Muscle layer of colon (tissue), 2 donors: ENCODE data around the gene FAM78A.

Experiments
- H3K27ac ChIP-seq: one replicate; pipeline ENCODE4 v1.7.0; 2013; ENCODE audit warnings: low read depth, mild to moderate bottlenecking, low read length, moderate library complexity
- H3K27me3 ChIP-seq, 2 donors: one replicate each; pipeline ENCODE4 v1.7.0; 2013; ENCODE audit warnings: low read length in 2 of 2, mild to moderate bottlenecking in 2 of 2; ENCODE audit not compliant: insufficient read depth in 2 of 2, control insufficient read depth in 1 of 2
- H3K36me3 ChIP-seq: one replicate; pipeline ENCODE4 v1.7.0; 2013; ENCODE audit warnings: mild to moderate bottlenecking, low read length; ENCODE audit not compliant: insufficient read depth
- H3K4me1 ChIP-seq: one replicate; pipeline ENCODE4 v1.7.0; 2013; ENCODE audit warnings: mild to moderate bottlenecking, low read length; ENCODE audit not compliant: insufficient read depth
- H3K4me3 ChIP-seq, 2 donors: one replicate each; pipeline ENCODE4 v1.7.0; 2013; ENCODE audit warnings: low read length in 2 of 2, low read depth in 1 of 2, mild to moderate bottlenecking in 1 of 2, moderate library complexity in 1 of 2
- H3K9ac ChIP-seq: one replicate; pipeline ENCODE4 v1.7.0; 2013; ENCODE audit warnings: low read length
- H3K9me3 ChIP-seq: one replicate; pipeline ENCODE4 v1.7.0; 2013; ENCODE audit warnings: mild to moderate bottlenecking, low read length
- donor health status: abdominal sarcoma.
- donor health status: Adenocarcinoma of cecum.

Gene FAM78A

DNA sequence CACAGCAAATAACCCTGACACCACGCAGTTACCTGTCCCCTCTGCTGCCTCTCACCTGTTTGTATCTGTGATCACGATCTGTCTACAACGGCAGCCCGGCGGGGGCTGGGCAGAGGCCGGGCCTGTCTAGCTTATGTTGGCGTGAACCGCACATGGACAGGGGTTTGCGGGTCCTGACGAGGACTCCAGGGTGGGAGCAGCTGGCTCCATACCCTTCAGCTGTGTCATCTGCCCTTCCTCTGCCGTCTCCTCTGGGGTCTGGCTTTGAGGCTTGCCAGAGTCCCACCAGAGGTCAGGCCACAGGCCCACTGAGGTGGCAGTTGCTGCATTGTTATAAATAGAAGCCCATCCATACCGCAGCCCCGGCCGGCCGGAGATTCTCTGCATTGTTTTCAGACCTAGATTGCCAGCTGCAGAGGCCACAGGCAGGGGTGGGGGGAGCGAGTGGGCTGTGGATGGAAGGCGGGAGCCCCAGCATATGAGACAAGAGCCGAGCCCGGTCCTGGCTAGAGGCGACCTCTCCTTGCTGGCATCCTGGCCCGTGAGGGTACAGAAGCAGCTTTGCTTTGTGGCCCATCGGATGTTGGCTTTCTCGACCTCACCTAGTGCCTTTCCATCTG, 37.8 kb downstream of the FAM78A start:
- Histone ChIP-seq H3K9me3 (no peaks in the 10 kb centered on the region), H3K27ac (no peak overlapping the region), H3K27me3 (no peaks in the 10 kb centered on the region), H3K4me1 (peaks cover 12% of the 10 kb centered on the region), H3K9ac (no peak overlapping the region), H3K36me3 (peaks cover 9% of the 10 kb centered on the region), H3K4me3 (peak overlapping the region in 1 of 2 donors; percentile 33)

DNA sequence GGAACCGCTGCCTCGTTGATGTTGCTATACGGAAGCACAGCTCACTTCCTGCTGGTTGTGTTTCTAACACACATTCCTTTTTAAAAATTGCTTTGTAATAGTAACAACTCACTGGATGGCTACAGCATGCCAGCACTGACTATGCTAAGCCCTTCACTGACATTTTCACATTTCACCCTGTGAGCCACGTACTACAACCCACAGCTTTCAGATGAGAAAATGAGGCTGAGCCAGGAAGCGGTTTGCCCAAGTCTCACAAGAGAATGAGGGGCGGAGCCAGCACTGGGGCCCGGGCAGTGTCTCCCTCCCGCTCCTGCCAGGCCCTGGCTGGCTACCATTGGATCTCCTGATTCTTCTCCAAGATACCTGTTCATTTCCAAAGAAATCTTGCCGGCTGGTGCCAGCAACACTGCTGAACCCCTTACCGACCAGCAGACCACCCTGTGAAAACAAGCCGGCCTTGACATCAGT, 38.3 kb downstream of the FAM78A start:
- no peaks in the 10 kb centered on the region for H3K27me3 ChIP-seq
- peaks cover 12% of the 10 kb centered on the region for H3K4me1 ChIP-seq
- no peak overlapping the region for H3K9ac ChIP-seq
- no peaks in the 10 kb centered on the region for H3K9me3 ChIP-seq
- H3K27ac ChIP-seq, result no peak overlapping the region
- peak overlapping the region in 1 of 2 donors; percentile 33 for H3K4me3 ChIP-seq
- peaks cover 12% of the 10 kb centered on the region for H3K36me3 ChIP-seq

DNA sequence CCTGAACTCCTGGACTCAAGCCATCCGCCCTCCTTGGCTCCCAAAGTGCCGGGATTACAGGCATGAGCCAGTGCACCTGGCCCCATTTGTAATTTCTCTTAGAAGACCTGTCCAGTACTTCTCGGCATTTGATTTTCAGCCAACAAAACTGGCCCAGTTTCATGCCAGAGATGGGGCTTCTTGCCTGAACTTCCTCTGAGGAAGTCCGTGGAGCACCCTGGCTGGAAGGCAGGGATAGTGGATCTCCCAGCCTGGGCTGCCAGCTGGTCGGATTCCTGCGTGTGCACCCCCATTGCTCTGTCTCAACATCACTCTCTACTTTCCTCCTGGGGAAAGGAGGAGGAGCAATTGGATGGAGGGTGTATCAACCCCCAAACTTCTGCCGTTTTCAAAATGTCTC, 39.0 kb downstream of the FAM78A start:
- Histone ChIP-seq H3K27me3 (no peaks in the 10 kb centered on the region), H3K27ac (no peak overlapping the region), H3K4me1 (peaks cover 12% of the 10 kb centered on the region), H3K36me3 (peaks cover 16% of the 10 kb centered on the region), H3K4me3 (no peak overlapping the region), H3K9me3 (no peaks in the 10 kb centered on the region), H3K9ac (no peak overlapping the region)

DNA sequence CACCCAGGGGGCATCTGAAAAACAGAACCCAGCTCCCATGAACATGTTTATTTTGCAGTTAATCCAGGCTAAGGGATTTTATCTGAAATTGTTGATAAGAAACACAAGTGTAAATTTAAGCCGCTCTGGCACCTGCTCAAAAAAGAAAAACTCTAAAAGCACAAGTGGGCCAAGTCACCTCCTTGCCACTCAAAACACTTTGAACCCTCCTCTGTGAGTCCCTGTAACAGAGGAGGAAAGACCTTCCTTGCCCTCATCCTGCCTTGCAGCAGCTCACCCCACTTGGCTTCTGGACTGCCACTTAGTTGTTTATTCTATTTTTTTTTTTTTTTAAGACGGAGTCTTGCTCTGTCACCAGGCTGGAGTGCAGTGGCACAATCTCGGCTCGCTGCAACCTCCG, 39.5 kb downstream of the FAM78A start:
- Histone ChIP-seq H3K4me3 (no peak overlapping the region), H3K9ac (no peak overlapping the region), H3K27me3 (no peaks in the 10 kb centered on the region), H3K9me3 (no peaks in the 10 kb centered on the region), H3K36me3 (peaks cover 21% of the 10 kb centered on the region), H3K4me1 (peaks cover 12% of the 10 kb centered on the region), H3K27ac (no peak overlapping the region)

DNA sequence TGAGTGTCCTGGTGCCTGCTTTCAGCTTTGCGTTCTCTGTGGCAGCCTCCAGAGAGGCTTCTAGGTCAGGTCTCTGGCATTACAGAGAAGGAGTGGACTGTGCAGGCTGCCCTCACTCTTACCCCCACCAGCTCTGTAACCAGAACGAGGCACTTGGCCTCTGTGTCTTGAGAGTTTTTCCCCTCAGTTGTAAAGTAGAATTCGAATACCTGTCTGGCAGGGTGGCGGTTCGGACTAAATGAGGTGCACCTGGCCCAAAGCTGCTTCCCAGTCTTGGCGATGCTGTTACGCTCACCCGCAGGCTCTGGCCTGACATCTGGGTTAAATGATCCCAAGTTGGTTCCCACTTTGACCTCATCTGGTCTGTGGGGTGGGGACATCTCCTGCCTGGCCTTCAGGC, 40.1 kb downstream of the FAM78A start:
- Histone ChIP-seq H3K27ac (no peak overlapping the region), H3K4me1 (peaks cover 12% of the 10 kb centered on the region), H3K36me3 (peaks cover 27% of the 10 kb centered on the region), H3K27me3 (no peaks in the 10 kb centered on the region), H3K9ac (no peak overlapping the region), H3K4me3 (no peak overlapping the region), H3K9me3 (no peaks in the 10 kb centered on the region)

DNA sequence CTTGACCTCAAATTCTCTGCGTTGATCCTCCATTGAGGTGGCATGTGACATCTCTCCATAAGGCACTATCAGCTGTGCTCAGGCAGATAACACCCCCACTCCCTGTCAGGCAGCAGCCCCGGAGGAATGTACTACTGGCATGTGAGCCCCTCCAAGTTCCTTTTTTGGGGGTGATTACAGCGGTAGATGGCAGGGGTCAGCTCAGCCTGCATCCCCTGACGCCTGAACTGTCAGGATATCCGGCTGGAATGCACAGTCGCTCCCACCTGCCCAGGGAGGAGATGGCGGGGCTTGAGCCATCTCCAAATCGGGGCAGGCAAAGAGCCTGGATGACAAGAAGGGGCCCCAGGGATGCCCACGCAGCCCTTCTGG, 40.8 kb downstream of the FAM78A start:
- Histone ChIP-seq H3K27ac (no peak overlapping the region), H3K9ac (no peak overlapping the region), H3K36me3 (peaks cover 31% of the 10 kb centered on the region)

DNA sequence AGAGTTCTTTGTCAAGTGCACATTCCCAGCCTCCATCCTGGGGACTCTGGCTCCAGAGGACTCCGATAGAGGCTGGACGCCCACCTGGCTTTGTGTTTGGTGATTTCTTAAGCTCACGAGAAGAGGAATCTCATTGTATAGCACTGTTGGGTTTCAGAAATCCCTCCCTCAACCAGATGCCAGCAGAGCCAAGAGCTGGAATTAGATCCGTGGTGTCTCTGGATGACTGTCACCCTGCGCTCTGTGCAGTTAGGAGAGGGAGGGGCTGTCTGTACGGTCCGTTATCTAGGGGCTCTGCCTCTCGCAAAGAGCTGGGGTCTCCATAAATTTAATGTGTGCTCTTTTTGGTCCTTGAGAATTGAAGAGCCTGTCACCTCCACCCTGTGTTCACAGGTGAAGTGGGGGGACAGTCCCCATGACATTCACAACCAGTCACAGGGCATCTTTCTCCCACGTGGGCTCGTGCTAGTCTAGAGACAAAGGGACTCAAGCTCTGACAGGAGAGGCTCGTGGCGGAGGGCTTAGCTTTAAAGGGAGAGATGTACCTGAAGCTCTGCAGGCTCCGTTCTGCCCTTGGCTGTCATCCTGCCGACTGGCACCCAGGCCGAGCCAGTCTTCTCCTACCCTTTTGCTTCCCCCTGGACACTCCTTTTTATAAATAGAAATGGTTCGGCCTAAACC, 41.4 kb downstream of the FAM78A start:
- no peaks in the 10 kb centered on the region for H3K27me3 ChIP-seq
- H3K4me1 ChIP-seq, result peaks cover 12% of the 10 kb centered on the region
- no peak overlapping the region for H3K9ac ChIP-seq
- no peak overlapping the region for H3K4me3 ChIP-seq
- H3K9me3 ChIP-seq, result no peaks in the 10 kb centered on the region
- peaks cover 36% of the 10 kb centered on the region for H3K36me3 ChIP-seq
- H3K27ac ChIP-seq, result no peak overlapping the region

More for the DNA sequence above, 40.8 kb downstream of the FAM78A start:
- no peaks in the 10 kb centered on the region for H3K9me3 ChIP-seq
- H3K4me1 ChIP-seq, result peaks cover 12% of the 10 kb centered on the region
- H3K27me3 ChIP-seq, result no peaks in the 10 kb centered on the region
- no peak overlapping the region for H3K4me3 ChIP-seq

DNA sequence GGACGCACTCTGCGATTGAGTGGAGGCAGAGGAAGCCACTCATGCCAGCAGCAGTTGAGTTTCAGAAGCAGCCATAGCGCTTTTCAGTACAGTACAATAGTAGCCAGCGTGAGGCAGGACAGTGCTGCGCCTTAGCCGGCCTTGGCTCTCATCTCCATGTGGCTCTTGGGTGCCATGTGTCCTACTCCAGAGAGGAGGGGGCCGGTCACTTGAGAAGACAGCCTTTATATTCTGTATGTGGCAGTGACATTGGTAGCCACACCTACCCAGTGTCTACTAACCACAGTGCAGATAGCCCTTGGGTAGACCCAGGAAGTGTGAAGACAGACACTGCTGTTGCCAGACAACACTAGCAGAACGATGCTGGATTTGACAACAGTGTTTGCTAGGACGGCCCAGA, 42.3 kb downstream of the FAM78A start:
- Histone ChIP-seq H3K9ac (no peak overlapping the region), H3K4me1 (peaks cover 12% of the 10 kb centered on the region), H3K27me3 (no peaks in the 10 kb centered on the region), H3K4me3 (no peak overlapping the region), H3K36me3 (peaks cover 45% of the 10 kb centered on the region), H3K27ac (no peak overlapping the region), H3K9me3 (no peaks in the 10 kb centered on the region)

DNA sequence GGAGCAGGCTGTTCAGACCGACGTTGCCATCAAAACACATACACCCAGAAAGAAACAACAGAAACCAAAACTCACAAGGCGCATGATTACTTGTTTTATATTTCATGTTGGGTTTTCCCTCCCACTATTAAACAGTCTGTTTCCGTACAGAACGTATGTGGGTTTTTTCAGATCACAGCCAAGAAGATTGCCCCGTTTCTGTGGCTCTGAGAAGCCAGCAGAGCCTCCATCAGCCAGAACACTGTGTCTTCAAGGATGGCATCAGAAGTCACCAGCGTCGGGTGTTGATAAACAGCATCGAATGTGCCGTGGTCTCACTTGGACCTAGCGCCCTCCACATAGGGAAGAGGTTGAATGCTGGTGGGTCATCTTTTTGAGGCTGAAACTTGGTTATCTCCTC, 42.8 kb downstream of the FAM78A start:
- Histone ChIP-seq H3K4me3 (no peak overlapping the region), H3K27ac (no peak overlapping the region), H3K9me3 (no peaks in the 10 kb centered on the region), H3K27me3 (no peaks in the 10 kb centered on the region), H3K36me3 (peaks cover 49% of the 10 kb centered on the region), H3K4me1 (peaks cover 9% of the 10 kb centered on the region), H3K9ac (no peak overlapping the region)

DNA sequence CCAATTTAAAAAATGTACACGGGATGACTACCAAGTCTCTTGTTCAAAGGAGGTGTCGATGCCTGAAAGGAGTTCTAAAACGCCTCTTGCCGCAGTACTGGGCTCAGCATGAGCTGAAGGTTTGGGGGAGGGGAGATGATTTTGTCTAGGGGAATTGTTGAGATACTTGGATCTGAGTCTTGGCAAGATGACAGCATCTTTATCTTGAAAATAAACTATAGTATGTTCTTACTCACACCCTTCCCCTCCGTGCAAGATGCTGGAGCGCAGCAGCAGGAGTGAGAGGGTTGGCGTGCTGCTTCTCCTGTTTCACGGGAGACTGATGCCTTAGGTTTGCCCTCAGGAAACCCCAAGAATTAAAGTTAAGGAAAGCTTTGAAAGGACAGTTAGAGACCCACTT, 47.3 kb downstream of the FAM78A start:
- no peaks in the 10 kb centered on the region for H3K4me1 ChIP-seq

DNA sequence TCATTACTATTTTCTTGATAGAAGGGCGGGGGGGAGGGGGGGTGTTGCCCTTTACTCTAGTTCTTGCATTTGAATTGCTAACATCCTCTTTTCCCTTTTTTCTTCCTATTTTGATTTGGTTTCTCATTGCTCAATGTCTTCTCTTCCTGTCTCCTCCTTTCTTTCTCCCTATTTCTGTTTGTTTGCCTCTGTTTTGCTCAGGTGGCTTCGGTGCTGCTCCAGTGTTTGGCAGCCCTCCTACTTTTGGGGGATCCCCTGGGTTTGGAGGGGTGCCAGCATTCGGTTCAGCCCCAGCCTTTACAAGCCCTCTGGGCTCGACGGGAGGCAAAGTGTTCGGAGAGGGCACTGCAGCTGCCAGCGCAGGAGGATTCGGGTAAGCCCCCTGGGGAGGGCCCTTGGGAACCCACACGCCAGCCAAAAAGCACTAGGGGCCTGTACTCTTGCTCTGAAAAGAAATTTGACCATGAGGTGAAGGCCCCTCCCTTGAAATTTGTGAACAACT, 48.3 kb downstream of the FAM78A start:
- no peaks in the 10 kb centered on the region for H3K27me3 ChIP-seq
- H3K4me1 ChIP-seq, result no peaks in the 10 kb centered on the region
- no peaks in the 10 kb centered on the region for H3K9me3 ChIP-seq
- H3K9ac ChIP-seq, result no peak overlapping the region
- H3K27ac ChIP-seq, result no peak overlapping the region
- H3K4me3 ChIP-seq, result no peak overlapping the region
- peaks cover 43% of the 10 kb centered on the region for H3K36me3 ChIP-seq

More for the DNA sequence above, 47.3 kb downstream of the FAM78A start:
- H3K27ac ChIP-seq, result no peak overlapping the region
- no peak overlapping the region for H3K4me3 ChIP-seq
- H3K9ac ChIP-seq, result no peak overlapping the region
- no peaks in the 10 kb centered on the region for H3K9me3 ChIP-seq
- H3K27me3 ChIP-seq, result no peaks in the 10 kb centered on the region
- peaks cover 51% of the 10 kb centered on the region for H3K36me3 ChIP-seq
